Small intestine (tissue), 7 donors: ENCODE data around the gene LPAR5. TPM values are rescaled to one million over a fixed set of nuclear protein-coding genes. Genes with fewer than 3 reads are reported as not detected.

ENCODE experiments used
- DNase-seq, 2 donors: peaks; one replicate each; pipeline versions ENCODE4 v3.0.0 to v3.0.0-alpha.2; 2013
- FAIRE-seq: peaks from 2 replicates; lab custom pipeline; 2012; peaks lifted over from hg19 to GRCh38; lab: Jason Lieb, UNC
- H3K27ac ChIP-seq, 3 donors: one replicate each; pipeline ENCODE4 v1.5.1; 2013; ENCODE audit warnings: low read length in 2 of 3, mild to moderate bottlenecking in 2 of 3, control low read depth in 1 of 3, inconsistent platforms in 1 of 3, low read depth in 1 of 3, moderate library complexity in 1 of 3
- H3K27me3 ChIP-seq, 3 donors: one replicate each; pipeline ENCODE4 v1.6.1; 2013; ENCODE audit warnings: low read length in 3 of 3, inconsistent platforms in 1 of 3; ENCODE audit not compliant: control insufficient read depth in 3 of 3, insufficient read depth in 3 of 3
- H3K36me3 ChIP-seq, 3 donors: one replicate each; pipeline ENCODE4 v1.6.1; 2013; ENCODE audit warnings: low read length in 3 of 3, inconsistent platforms in 1 of 3, low read depth in 1 of 3, mild to moderate bottlenecking in 1 of 3, moderate library complexity in 1 of 3; ENCODE audit not compliant: control insufficient read depth in 3 of 3, insufficient read depth in 2 of 3
- H3K4me1 ChIP-seq, 3 donors: one replicate each; pipeline ENCODE4 v1.6.1; 2013; ENCODE audit warnings: low read length in 2 of 3, inconsistent platforms in 1 of 3, low read depth in 1 of 3, mild to moderate bottlenecking in 1 of 3, moderate library complexity in 1 of 3; ENCODE audit not compliant: control insufficient read depth in 3 of 3, insufficient read depth in 2 of 3
- H3K4me3 ChIP-seq, 3 donors: one replicate each; pipeline ENCODE4 v1.5.1; 2013; ENCODE audit warnings: low read length in 3 of 3, control low read depth in 1 of 3, inconsistent platforms in 1 of 3, low read depth in 1 of 3, mild to moderate bottlenecking in 1 of 3, moderate library complexity in 1 of 3
- H3K9me3 ChIP-seq, 2 donors: one replicate each; pipeline ENCODE4 v1.6.1; 2013; ENCODE audit warnings: low read depth in 1 of 2, low read length in 1 of 2; ENCODE audit not compliant: control insufficient read depth in 2 of 2, insufficient read depth in 1 of 2
- WGBS, 3 donors: extraction: QIAGEN DNeasy Blood & Tissue Kit; methylation state at CpG; one replicate each; pipeline ENCODE4 v1.1.7; 2013; 5-methylcytosine and 5-hydroxymethylcytosine counted together
- polyA plus RNA-seq, 4 donors: library from polyadenylated mRNA; stranded (reverse) in 3 of 4; unstranded in 1 of 4; fragments of 200-250 nt in 3 of 4; fragments of 120-200 nt in 1 of 4; gene quantifications; one replicate each; pipeline versions ENCODE4 v1.2.1 to v1.2.3, GENCODE V29; 2013
- donor health status: healthy with polysubstance abuse.
- donor health status: control.
- donor health status: control.
- donor health status: Bipolar disorder and iron deficiency.
- donor health status: healthy.

Gene LPAR5
- polyA plus RNA-seq, 4 donors, result 6.2 to 19.7 (median 8.3) TPM

- H3K36me3 ChIP-seq, result peaks cover 0 to 21% (median 0%) of the 10 kb centered on the region in 3 donors
- H3K9me3 ChIP-seq, result no peaks in the 10 kb centered on the region
- FAIRE-seq, result no peak
- 51 to 59% (median 56%) methylated on average over 8 of the region's 8 CpGs for WGBS, 3 donors
- DNase-seq, result peak in 1 of 2 donors; percentile 30
- H3K27ac ChIP-seq, result peak overlapping the region; percentile 37 to 97 (median 96)
- H3K4me1 ChIP-seq, result peaks cover 3 to 48% (median 23%) of the 10 kb centered on the region in 3 donors
- no peak overlapping the region for H3K4me3 ChIP-seq
- no peaks in the 10 kb centered on the region for H3K27me3 ChIP-seq
These were observed 27.0 kb downstream of the LPAR5 start for GRCh38 chr12:6608592-6609281.

GRCh38 chr12:6607751-6608591 lies 27.8 kb downstream of the LPAR5 start:
- H3K27ac ChIP-seq, result peak overlapping the region; percentile 46 to 97 (median 96)
- H3K4me3 ChIP-seq, result no peak overlapping the region
- 2 to 3% (median 3%) methylated on average over 8 of the region's 8 CpGs for WGBS, 3 donors
- H3K36me3 ChIP-seq, result peaks cover 0 to 27% (median 0%) of the 10 kb centered on the region in 3 donors
- FAIRE-seq, result no peak
- no peaks in the 10 kb centered on the region for H3K9me3 ChIP-seq
- DNase-seq, result peak; percentile 68 to 85
- no peaks in the 10 kb centered on the region for H3K27me3 ChIP-seq
- peaks cover 6 to 49% (median 24%) of the 10 kb centered on the region in 3 donors for H3K4me1 ChIP-seq

- H3K9me3 ChIP-seq, result no peaks in the 10 kb centered on the region
- no peaks in the 10 kb centered on the region for H3K27me3 ChIP-seq
- WGBS, 3 donors, result 0 to 1% (median 1%) methylated on average over 42 to 70 of the region's 70 CpGs
These were observed 29.2 kb downstream of the LPAR5 start for GRCh38 chr12:6606331-6607131.

GRCh38 chr12:6605421-6606330 lies 30.1 kb downstream of the LPAR5 start:
- no peaks in the 10 kb centered on the region for H3K27me3 ChIP-seq
- peak overlapping the region; percentile 74 to 88 (median 85) for H3K4me3 ChIP-seq
- H3K36me3 ChIP-seq, result peaks cover 13 to 47% (median 15%) of the 10 kb centered on the region in 3 donors
- peak overlapping the region; percentile 74 to 97 (median 74) for H3K27ac ChIP-seq
- 3 to 4% (median 4%) methylated on average over 18 of the region's 18 CpGs for WGBS, 3 donors
- peak; percentile 38 to 40 for DNase-seq
- H3K9me3 ChIP-seq, result no peaks in the 10 kb centered on the region
- FAIRE-seq, result no peak
- H3K4me1 ChIP-seq, result peaks cover 6 to 32% (median 19%) of the 10 kb centered on the region in 3 donors

More at GRCh38 chr12:6606331-6607131, 29.2 kb downstream of the LPAR5 start:
- peaks cover 6 to 36% (median 19%) of the 10 kb centered on the region in 3 donors for H3K4me1 ChIP-seq
- DNase-seq, result peak; percentile 50 to 65
- H3K36me3 ChIP-seq, result peaks cover 6 to 38% (median 13%) of the 10 kb centered on the region in 3 donors
- FAIRE-seq, result no peak
- H3K27ac ChIP-seq, result peak overlapping the region; percentile 94 to 97 (median 96)
- peak overlapping the region; percentile 74 to 88 (median 85) for H3K4me3 ChIP-seq

- peak overlapping the region in 2 of 3 donors; percentile 16 to 26 for H3K27ac ChIP-seq
- peaks cover 19 to 59% (median 27%) of the 10 kb centered on the region in 3 donors for H3K36me3 ChIP-seq
- no peaks in the 10 kb centered on the region for H3K9me3 ChIP-seq
- DNase-seq (peak; percentile 56 to 59), FAIRE-seq (no peak)
- WGBS, 3 donors, result 28 to 39% (median 38%) methylated on average over 6 of the region's 6 CpGs
- H3K4me3 ChIP-seq, result peak overlapping the region in 2 of 3 donors; percentile 39 to 74
- peaks cover 6 to 32% (median 19%) of the 10 kb centered on the region in 3 donors for H3K4me1 ChIP-seq
- H3K27me3 ChIP-seq, result no peaks in the 10 kb centered on the region
These were observed 31.3 kb downstream of the LPAR5 start for GRCh38 chr12:6604259-6605029.

GRCh38 chr12:6603095-6603567 lies 32.6 kb downstream of the LPAR5 start:
- H3K36me3 ChIP-seq, result peaks cover 28 to 67% (median 33%) of the 10 kb centered on the region in 3 donors
- WGBS, 3 donors, result 19 to 49% (median 37%) methylated on average over 4 to 6 of the region's 6 CpGs
- H3K27me3 ChIP-seq, result no peaks in the 10 kb centered on the region
- no peaks in the 10 kb centered on the region for H3K9me3 ChIP-seq
- FAIRE-seq, result no peak
- H3K4me1 ChIP-seq, result peaks cover 6 to 30% (median 19%) of the 10 kb centered on the region in 3 donors
- H3K4me3 ChIP-seq, result no peak overlapping the region
- peak overlapping the region in 1 of 3 donors; percentile 3 for H3K27ac ChIP-seq
- DNase-seq, result no peak

- 63 to 79% (median 66%) methylated on average over 3 of the region's 3 CpGs for WGBS, 3 donors
- DNase-seq, result no peak
- H3K9me3 ChIP-seq, result no peaks in the 10 kb centered on the region
- H3K36me3 ChIP-seq, result peaks cover 30 to 73% (median 39%) of the 10 kb centered on the region in 3 donors
- FAIRE-seq, result no peak
- H3K4me3 ChIP-seq, result no peak overlapping the region
- no peak overlapping the region for H3K27ac ChIP-seq
- H3K27me3 ChIP-seq, result no peaks in the 10 kb centered on the region
- peaks cover 6 to 26% (median 19%) of the 10 kb centered on the region in 3 donors for H3K4me1 ChIP-seq
These were observed 33.2 kb downstream of the LPAR5 start for GRCh38 chr12:6602526-6602925.
